WTC11 (cell line): ENCODE results near the gene MDFIC2.

ENCODE experiments used
- JUN ChIP-seq: sonication (generic); formaldehyde crosslinking; IDR thresholded peaks from 2 replicates; pipeline ENCODE4 v1.8.0; 2023; ENCODE audit warnings: mild to moderate bottlenecking, missing genetic modification reagents
- TP53 ChIP-seq: sonication (generic); formaldehyde crosslinking; IDR thresholded peaks from 2 replicates; pipeline ENCODE4 v1.8.1; 2023; ENCODE audit warnings: mild to moderate bottlenecking, missing genetic modification reagents
- TF ChIP-seq, protein P1 (sequence below): sonication (generic); formaldehyde crosslinking; IDR thresholded peaks from 2 replicates; pipeline ENCODE4 v1.8.0; 2022; ENCODE audit warnings: missing genetic modification reagents
- TF ChIP-seq, protein P2 (sequence below): fragments of 200-600 bp; IDR thresholded peaks from 2 replicates; pipeline ENCODE4 v1.8.0; 2022; ENCODE audit warnings: antibody characterized with exemption
- TF ChIP-seq, protein P3 (sequence below): sonication (generic); formaldehyde crosslinking; IDR thresholded peaks from 2 replicates; pipeline ENCODE4 v1.8.0; 2022; ENCODE audit warnings: mild to moderate bottlenecking, missing genetic modification reagents

DNA sequence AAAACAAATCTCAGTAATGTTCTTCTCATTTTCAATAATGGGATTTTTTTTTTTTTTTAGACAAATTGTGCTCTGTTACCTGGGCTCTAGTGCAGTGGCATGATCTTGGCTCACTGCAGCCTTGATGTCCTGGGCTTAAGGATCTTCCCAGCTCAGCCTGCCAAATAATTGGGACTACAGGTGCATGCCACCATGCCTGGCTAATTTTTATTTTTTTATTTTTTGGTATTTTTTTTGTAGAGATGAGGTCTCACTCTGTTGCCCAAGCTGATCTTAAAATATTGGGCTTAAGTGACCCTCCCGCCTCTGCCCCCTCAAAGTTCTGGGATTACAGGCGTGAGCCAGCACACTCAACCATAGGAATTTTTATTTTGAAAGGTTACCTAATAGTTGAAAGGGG is 126.2 kb downstream of the MDFIC2 start:
- TF ChIP-seq, protein P1, sequence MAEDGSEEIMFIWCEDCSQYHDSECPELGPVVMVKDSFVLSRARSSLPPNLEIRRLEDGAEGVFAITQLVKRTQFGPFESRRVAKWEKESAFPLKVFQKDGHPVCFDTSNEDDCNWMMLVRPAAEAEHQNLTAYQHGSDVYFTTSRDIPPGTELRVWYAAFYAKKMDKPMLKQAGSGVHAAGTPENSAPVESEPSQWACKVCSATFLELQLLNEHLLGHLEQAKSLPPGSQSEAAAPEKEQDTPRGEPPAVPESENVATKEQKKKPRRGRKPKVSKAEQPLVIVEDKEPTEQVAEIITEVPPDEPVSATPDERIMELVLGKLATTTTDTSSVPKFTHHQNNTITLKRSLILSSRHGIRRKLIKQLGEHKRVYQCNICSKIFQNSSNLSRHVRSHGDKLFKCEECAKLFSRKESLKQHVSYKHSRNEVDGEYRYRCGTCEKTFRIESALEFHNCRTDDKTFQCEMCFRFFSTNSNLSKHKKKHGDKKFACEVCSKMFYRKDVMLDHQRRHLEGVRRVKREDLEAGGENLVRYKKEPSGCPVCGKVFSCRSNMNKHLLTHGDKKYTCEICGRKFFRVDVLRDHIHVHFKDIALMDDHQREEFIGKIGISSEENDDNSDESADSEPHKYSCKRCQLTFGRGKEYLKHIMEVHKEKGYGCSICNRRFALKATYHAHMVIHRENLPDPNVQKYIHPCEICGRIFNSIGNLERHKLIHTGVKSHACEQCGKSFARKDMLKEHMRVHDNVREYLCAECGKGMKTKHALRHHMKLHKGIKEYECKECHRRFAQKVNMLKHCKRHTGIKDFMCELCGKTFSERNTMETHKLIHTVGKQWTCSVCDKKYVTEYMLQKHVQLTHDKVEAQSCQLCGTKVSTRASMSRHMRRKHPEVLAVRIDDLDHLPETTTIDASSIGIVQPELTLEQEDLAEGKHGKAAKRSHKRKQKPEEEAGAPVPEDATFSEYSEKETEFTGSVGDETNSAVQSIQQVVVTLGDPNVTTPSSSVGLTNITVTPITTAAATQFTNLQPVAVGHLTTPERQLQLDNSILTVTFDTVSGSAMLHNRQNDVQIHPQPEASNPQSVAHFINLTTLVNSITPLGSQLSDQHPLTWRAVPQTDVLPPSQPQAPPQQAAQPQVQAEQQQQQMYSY (CRISPR knock-in tag), result no peak
- TF ChIP-seq JUN (CRISPR knock-in tag) (no peak), TP53 (CRISPR knock-in tag) (no peak)
- TF ChIP-seq, protein P2, sequence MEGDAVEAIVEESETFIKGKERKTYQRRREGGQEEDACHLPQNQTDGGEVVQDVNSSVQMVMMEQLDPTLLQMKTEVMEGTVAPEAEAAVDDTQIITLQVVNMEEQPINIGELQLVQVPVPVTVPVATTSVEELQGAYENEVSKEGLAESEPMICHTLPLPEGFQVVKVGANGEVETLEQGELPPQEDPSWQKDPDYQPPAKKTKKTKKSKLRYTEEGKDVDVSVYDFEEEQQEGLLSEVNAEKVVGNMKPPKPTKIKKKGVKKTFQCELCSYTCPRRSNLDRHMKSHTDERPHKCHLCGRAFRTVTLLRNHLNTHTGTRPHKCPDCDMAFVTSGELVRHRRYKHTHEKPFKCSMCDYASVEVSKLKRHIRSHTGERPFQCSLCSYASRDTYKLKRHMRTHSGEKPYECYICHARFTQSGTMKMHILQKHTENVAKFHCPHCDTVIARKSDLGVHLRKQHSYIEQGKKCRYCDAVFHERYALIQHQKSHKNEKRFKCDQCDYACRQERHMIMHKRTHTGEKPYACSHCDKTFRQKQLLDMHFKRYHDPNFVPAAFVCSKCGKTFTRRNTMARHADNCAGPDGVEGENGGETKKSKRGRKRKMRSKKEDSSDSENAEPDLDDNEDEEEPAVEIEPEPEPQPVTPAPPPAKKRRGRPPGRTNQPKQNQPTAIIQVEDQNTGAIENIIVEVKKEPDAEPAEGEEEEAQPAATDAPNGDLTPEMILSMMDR, result no peak
- TF ChIP-seq, protein P3, sequence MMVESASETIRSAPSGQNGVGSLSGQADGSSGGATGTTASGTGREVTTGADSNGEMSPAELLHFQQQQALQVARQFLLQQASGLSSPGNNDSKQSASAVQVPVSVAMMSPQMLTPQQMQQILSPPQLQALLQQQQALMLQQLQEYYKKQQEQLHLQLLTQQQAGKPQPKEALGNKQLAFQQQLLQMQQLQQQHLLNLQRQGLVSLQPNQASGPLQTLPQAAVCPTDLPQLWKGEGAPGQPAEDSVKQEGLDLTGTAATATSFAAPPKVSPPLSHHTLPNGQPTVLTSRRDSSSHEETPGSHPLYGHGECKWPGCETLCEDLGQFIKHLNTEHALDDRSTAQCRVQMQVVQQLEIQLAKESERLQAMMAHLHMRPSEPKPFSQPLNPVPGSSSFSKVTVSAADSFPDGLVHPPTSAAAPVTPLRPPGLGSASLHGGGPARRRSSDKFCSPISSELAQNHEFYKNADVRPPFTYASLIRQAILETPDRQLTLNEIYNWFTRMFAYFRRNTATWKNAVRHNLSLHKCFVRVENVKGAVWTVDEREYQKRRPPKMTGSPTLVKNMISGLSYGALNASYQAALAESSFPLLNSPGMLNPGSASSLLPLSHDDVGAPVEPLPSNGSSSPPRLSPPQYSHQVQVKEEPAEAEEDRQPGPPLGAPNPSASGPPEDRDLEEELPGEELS (CRISPR knock-in tag), result no peak
